ENCODE measurements around the gene INSYN1. TPM values are rescaled to one million over a fixed set of nuclear protein-coding genes. Genes with fewer than 3 reads are reported as not detected.

The INSYN1 gene
- total and polyA plus RNA-seq, 2 of the 13 experiments (the other 11 are each of a cell fraction or from before 2014, with no cell fraction given), result not detected

GRCh38 chr15:73704869-73705645 lies 48.1 kb downstream of the INSYN1 start (continued):
- TF ChIP-seq, protein P1, sequence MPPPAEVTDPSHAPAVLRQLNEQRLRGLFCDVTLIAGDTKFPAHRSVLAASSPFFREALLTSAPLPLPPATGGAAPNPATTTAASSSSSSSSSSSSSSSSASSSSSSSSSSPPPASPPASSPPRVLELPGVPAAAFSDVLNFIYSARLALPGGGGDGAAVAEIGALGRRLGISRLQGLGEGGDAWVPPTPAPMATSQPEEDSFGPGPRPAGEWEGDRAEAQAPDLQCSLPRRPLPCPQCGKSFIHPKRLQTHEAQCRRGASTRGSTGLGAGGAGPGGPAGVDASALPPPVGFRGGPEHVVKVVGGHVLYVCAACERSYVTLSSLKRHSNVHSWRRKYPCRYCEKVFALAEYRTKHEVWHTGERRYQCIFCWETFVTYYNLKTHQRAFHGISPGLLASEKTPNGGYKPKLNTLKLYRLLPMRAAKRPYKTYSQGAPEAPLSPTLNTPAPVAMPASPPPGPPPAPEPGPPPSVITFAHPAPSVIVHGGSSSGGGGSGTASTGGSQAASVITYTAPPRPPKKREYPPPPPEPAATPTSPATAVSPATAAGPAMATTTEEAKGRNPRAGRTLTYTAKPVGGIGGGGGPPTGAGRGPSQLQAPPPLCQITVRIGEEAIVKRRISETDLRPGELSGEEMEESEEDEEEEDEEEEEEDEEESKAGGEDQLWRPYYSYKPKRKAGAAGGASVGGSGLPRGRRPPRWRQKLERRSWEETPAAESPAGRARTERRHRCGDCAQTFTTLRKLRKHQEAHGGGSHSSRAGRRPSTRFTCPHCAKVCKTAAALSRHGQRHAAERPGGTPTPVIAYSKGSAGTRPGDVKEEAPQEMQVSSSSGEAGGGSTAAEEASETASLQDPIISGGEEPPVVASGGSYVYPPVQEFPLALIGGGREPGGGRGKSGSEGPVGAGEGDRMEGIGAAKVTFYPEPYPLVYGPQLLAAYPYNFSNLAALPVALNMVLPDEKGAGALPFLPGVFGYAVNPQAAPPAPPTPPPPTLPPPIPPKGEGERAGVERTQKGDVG (CRISPR knock-in tag; IDR thresholded peaks at IDR 0.05; ENCODE audit: borderline replicate concordance), result 0 out of 2 replicates have a peak, but pooled peaks have one; percentile 23
- TF ChIP-seq, protein P2, sequence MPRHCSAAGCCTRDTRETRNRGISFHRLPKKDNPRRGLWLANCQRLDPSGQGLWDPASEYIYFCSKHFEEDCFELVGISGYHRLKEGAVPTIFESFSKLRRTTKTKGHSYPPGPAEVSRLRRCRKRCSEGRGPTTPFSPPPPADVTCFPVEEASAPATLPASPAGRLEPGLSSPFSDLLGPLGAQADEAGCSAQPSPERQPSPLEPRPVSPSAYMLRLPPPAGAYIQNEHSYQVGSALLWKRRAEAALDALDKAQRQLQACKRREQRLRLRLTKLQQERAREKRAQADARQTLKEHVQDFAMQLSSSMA (CRISPR knock-in tag; IDR thresholded peaks at IDR 0.05), result no peak
- TF ChIP-seq, protein P3, sequence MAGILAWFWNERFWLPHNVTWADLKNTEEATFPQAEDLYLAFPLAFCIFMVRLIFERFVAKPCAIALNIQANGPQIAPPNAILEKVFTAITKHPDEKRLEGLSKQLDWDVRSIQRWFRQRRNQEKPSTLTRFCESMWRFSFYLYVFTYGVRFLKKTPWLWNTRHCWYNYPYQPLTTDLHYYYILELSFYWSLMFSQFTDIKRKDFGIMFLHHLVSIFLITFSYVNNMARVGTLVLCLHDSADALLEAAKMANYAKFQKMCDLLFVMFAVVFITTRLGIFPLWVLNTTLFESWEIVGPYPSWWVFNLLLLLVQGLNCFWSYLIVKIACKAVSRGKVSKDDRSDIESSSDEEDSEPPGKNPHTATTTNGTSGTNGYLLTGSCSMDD (CRISPR knock-in tag; IDR thresholded peaks at IDR 0.05), result no peak
- TF ChIP-seq SP4 (CRISPR knock-in tag; IDR thresholded peaks at IDR 0.05), result no peak
- TF ChIP-seq DNMT3B (CRISPR knock-in tag; conservative IDR thresholded peaks at IDR 0.05), result no peak
- no peak for TF ChIP-seq HMGA1 (CRISPR knock-in tag; conservative IDR thresholded peaks at IDR 0.05)
- 0 out of 2 replicates have a peak, but pooled peaks have one; percentile 24 for TF ChIP-seq SALL1 (CRISPR knock-in tag; IDR thresholded peaks at IDR 0.05)
- TF ChIP-seq TSC22D2 (CRISPR knock-in tag; IDR thresholded peaks at IDR 0.05; ENCODE audit: borderline replicate concordance), result no peak
- no peak for TF ChIP-seq PCBP2 (optimal IDR thresholded peaks at IDR 0.05; ENCODE audit: low read depth, low read length, poor library complexity, severe bottlenecking)
- TF ChIP-seq, protein P4, sequence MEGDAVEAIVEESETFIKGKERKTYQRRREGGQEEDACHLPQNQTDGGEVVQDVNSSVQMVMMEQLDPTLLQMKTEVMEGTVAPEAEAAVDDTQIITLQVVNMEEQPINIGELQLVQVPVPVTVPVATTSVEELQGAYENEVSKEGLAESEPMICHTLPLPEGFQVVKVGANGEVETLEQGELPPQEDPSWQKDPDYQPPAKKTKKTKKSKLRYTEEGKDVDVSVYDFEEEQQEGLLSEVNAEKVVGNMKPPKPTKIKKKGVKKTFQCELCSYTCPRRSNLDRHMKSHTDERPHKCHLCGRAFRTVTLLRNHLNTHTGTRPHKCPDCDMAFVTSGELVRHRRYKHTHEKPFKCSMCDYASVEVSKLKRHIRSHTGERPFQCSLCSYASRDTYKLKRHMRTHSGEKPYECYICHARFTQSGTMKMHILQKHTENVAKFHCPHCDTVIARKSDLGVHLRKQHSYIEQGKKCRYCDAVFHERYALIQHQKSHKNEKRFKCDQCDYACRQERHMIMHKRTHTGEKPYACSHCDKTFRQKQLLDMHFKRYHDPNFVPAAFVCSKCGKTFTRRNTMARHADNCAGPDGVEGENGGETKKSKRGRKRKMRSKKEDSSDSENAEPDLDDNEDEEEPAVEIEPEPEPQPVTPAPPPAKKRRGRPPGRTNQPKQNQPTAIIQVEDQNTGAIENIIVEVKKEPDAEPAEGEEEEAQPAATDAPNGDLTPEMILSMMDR (CRISPR knock-in tag; IDR thresholded peaks at IDR 0.05), result peak; percentile 88
- no peak for TF ChIP-seq ZNF282 (IDR thresholded peaks at IDR 0.05; ENCODE audit: partially characterized antibody)
- no peak for TF ChIP-seq ZNF121 (CRISPR knock-in tag; IDR thresholded peaks at IDR 0.05)
- no peak for TF ChIP-seq ZFAT (CRISPR knock-in tag; conservative IDR thresholded peaks at IDR 0.05)
- TF ChIP-seq, protein P5, sequence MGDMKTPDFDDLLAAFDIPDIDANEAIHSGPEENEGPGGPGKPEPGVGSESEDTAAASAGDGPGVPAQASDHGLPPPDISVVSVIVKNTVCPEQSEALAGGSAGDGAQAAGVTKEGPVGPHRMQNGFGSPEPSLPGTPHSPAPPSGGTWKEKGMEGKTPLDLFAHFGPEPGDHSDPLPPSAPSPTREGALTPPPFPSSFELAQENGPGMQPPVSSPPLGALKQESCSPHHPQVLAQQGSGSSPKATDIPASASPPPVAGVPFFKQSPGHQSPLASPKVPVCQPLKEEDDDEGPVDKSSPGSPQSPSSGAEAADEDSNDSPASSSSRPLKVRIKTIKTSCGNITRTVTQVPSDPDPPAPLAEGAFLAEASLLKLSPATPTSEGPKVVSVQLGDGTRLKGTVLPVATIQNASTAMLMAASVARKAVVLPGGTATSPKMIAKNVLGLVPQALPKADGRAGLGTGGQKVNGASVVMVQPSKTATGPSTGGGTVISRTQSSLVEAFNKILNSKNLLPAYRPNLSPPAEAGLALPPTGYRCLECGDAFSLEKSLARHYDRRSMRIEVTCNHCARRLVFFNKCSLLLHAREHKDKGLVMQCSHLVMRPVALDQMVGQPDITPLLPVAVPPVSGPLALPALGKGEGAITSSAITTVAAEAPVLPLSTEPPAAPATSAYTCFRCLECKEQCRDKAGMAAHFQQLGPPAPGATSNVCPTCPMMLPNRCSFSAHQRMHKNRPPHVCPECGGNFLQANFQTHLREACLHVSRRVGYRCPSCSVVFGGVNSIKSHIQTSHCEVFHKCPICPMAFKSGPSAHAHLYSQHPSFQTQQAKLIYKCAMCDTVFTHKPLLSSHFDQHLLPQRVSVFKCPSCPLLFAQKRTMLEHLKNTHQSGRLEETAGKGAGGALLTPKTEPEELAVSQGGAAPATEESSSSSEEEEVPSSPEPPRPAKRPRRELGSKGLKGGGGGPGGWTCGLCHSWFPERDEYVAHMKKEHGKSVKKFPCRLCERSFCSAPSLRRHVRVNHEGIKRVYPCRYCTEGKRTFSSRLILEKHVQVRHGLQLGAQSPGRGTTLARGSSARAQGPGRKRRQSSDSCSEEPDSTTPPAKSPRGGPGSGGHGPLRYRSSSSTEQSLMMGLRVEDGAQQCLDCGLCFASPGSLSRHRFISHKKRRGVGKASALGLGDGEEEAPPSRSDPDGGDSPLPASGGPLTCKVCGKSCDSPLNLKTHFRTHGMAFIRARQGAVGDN (CRISPR knock-in tag; IDR thresholded peaks at IDR 0.05), result 0 out of 2 replicates have a peak, but pooled peaks have one; percentile 14
- no peak for TF ChIP-seq ZNF615 (CRISPR knock-in tag; IDR thresholded peaks at IDR 0.05; ENCODE audit: borderline replicate concordance)
- TF ChIP-seq ZNF775 (CRISPR knock-in tag; IDR thresholded peaks at IDR 0.05; ENCODE audit: borderline replicate concordance), result no peak
- no peak for TF ChIP-seq ZNF569 (CRISPR knock-in tag; IDR thresholded peaks at IDR 0.05; ENCODE audit: borderline replicate concordance)
- no peak for TF ChIP-seq ZNF331 (CRISPR knock-in tag; IDR thresholded peaks at IDR 0.05)

Measured in HepG2 (cell line).